GM19452 (cell line): ENCODE measurements around the gene PSMD6.

ENCODE experiments used
- ATAC-seq: cut with Tn5 transposase; IDR thresholded peaks from one replicate; pipeline ENCODE4 v1.9.1; 2021; ENCODE audit not compliant: unreplicated experiment

PSMD6 gene

GRCh38 chr3:64011685-64012084 lies 11.6 kb downstream of the PSMD6 start:
- ATAC-seq = no peak

GRCh38 chr3:64010199-64010598 lies 13.1 kb downstream of the PSMD6 start:
- ATAC-seq = no peak

GRCh38 chr3:64009528-64009927 lies 13.8 kb downstream of the PSMD6 start:
- no peak for ATAC-seq

- ATAC-seq = no peak
Measured at GRCh38 chr3:64008487-64009351, 14.6 kb downstream of the PSMD6 start.

GRCh38 chr3:64008017-64008416 lies 15.3 kb downstream of the PSMD6 start:
- ATAC-seq = no peak

GRCh38 chr3:64003589-64003988 lies 19.7 kb downstream of the PSMD6 start:
- ATAC-seq = no peak

GRCh38 chr3:64002233-64002632 lies 21.1 kb downstream of the PSMD6 start:
- ATAC-seq = no peak

- no peak for ATAC-seq
Measured at GRCh38 chr3:64000453-64001055, 22.7 kb downstream of the PSMD6 start.

GRCh38 chr3:63998852-63999754 lies 24.2 kb downstream of the PSMD6 start:
- ATAC-seq = no peak

- no peak for ATAC-seq
Measured at GRCh38 chr3:63995086-63995485, 28.2 kb downstream of the PSMD6 start.

GRCh38 chr3:63993653-63994079 lies 29.6 kb downstream of the PSMD6 start:
- ATAC-seq = peak; percentile 90

GRCh38 chr3:63992516-63993209 lies 30.6 kb downstream of the PSMD6 start:
- no peak for ATAC-seq

- ATAC-seq = no peak
Measured at GRCh38 chr3:63991666-63992065, 31.6 kb downstream of the PSMD6 start.

- no peak for ATAC-seq
Measured at GRCh38 chr3:63990733-63991132, 32.6 kb downstream of the PSMD6 start.

GRCh38 chr3:63990204-63990603 lies 33.1 kb downstream of the PSMD6 start:
- ATAC-seq = no peak

GRCh38 chr3:63988943-63989342 lies 34.4 kb downstream of the PSMD6 start:
- ATAC-seq = no peak

GRCh38 chr3:63986831-63987230 lies 36.5 kb downstream of the PSMD6 start:
- no peak for ATAC-seq

GRCh38 chr3:63986146-63986545 lies 37.1 kb downstream of the PSMD6 start:
- ATAC-seq = no peak

GRCh38 chr3:63984391-63984790 lies 38.9 kb downstream of the PSMD6 start:
- no peak for ATAC-seq

GRCh38 chr3:63981980-63982379 lies 41.3 kb downstream of the PSMD6 start:
- ATAC-seq = no peak
